Measurements from ENCODE around the gene EFNA1. TPM values are rescaled to one million over a fixed set of nuclear protein-coding genes. Genes with fewer than 3 reads are reported as not detected.

Gene EFNA1
- total RNA-seq, 1 experiment from 2014 or later = 0.89 TPM

GRCh38 chr1:155184351-155184811, 56.7 kb downstream of the EFNA1 start:
- no peaks in the 10 kb centered on the region for H3K4me1 ChIP-seq (replicated peaks)
- no peaks in the 10 kb centered on the region for H3K36me3 ChIP-seq
- H3K4me3 ChIP-seq = no peak overlapping the region
- H3K27me3 ChIP-seq (replicated peaks) = no peaks in the 10 kb centered on the region
- no peak for DNase-seq (ENCODE audit: low read depth in 1 of 2, low spot score in 2 of 2)
- no peak overlapping the region for H3K27ac ChIP-seq
- no peaks in the 10 kb centered on the region for H3K9me3 ChIP-seq (replicated peaks)

Other genes with a start within 250 kb of the EFNA1 start
- gene PMVK, start 191.2 kb upstream of the EFNA1 start, total RNA-seq (2014; rRNA removed; shearing (Covaris generic)) = 0.41 and 4.7 TPM in 2 replicates
- 25.2 and 30.2 TPM in 2 replicates for gene PBXIP1, start 171.8 kb upstream of the EFNA1 start, total RNA-seq (2014; rRNA removed; shearing (Covaris generic))
- gene PYGO2, start 166.1 kb upstream of the EFNA1 start, total RNA-seq (2014; rRNA removed; shearing (Covaris generic)) = 18.0 and 20.0 TPM in 2 replicates
- gene SHC1, start 157.1 kb upstream of the EFNA1 start, total RNA-seq (2014; rRNA removed; shearing (Covaris generic)) = 101 and 155 TPM in 2 replicates
- gene CKS1B, start 153.2 kb upstream of the EFNA1 start, total RNA-seq (2014; rRNA removed; shearing (Covaris generic)) = 290 and 338 TPM in 2 replicates
- gene FLAD1, start 144.5 kb upstream of the EFNA1 start, total RNA-seq (2014; rRNA removed; shearing (Covaris generic)) = 15.4 and 23.7 TPM in 2 replicates
- gene LENEP, start 134.3 kb upstream of the EFNA1 start, total RNA-seq (2014; rRNA removed; shearing (Covaris generic)) = not detected in 2 replicates
- 15.3 and 24.5 TPM in 2 replicates for gene ZBTB7B, start 125.1 kb upstream of the EFNA1 start, total RNA-seq (2014; rRNA removed; shearing (Covaris generic))
- not detected in 2 replicates for gene DCST2, start 94.1 kb upstream of the EFNA1 start, total RNA-seq (2014; rRNA removed; shearing (Covaris generic))
- gene DCST1, start 94.1 kb upstream of the EFNA1 start, total RNA-seq (2014; rRNA removed; shearing (Covaris generic)) = not detected in 2 replicates
- 27.0 and 32.0 TPM in 2 replicates for gene ADAM15, start 76.6 kb upstream of the EFNA1 start, total RNA-seq (2014; rRNA removed; shearing (Covaris generic))
- 4.7 and 4.8 TPM in 2 replicates for gene EFNA4, start 64.1 kb upstream of the EFNA1 start, total RNA-seq (2014; rRNA removed; shearing (Covaris generic))
- 0.21 and 0.85 TPM in 2 replicates for gene EFNA3, start 49.0 kb upstream of the EFNA1 start, total RNA-seq (2014; rRNA removed; shearing (Covaris generic))
- gene SLC50A1, start 8.0 kb downstream of the EFNA1 start, total RNA-seq (2014; rRNA removed; shearing (Covaris generic)) = 9.9 and 23.4 TPM in 2 replicates
- gene DPM3, start 12.7 kb downstream of the EFNA1 start, total RNA-seq (2014; rRNA removed; shearing (Covaris generic)) = 40.7 and 76.6 TPM in 2 replicates
- 61.7 and 94.8 TPM in 2 replicates for gene KRTCAP2, start 45.4 kb downstream of the EFNA1 start, total RNA-seq (2014; rRNA removed; shearing (Covaris generic))
- 0.21 and 1.1 TPM in 2 replicates for gene TRIM46, start 46.0 kb downstream of the EFNA1 start, total RNA-seq (2014; rRNA removed; shearing (Covaris generic))
- 3.2 and 5.4 TPM in 2 replicates for gene THBS3, start 80.0 kb downstream of the EFNA1 start, total RNA-seq (2014; rRNA removed; shearing (Covaris generic))
- 69.7 and 86.0 TPM in 2 replicates for gene MTX1, start 80.8 kb downstream of the EFNA1 start, total RNA-seq (2014; rRNA removed; shearing (Covaris generic))
- 3.7 and 11.9 TPM in 2 replicates for gene ENTREP3, start 127.6 kb downstream of the EFNA1 start, total RNA-seq (2014; rRNA removed; shearing (Covaris generic))
- gene SCAMP3, start 134.5 kb downstream of the EFNA1 start, total RNA-seq (2014; rRNA removed; shearing (Covaris generic)) = 54.6 and 55.9 TPM in 2 replicates
- gene CLK2, start 145.6 kb downstream of the EFNA1 start, total RNA-seq (2014; rRNA removed; shearing (Covaris generic)) = 13.0 and 13.7 TPM in 2 replicates
- 0.97 and 2.5 TPM in 2 replicates for gene HCN3, start 149.6 kb downstream of the EFNA1 start, total RNA-seq (2014; rRNA removed; shearing (Covaris generic))
- gene PKLR, start 173.6 kb downstream of the EFNA1 start, total RNA-seq (2014; rRNA removed; shearing (Covaris generic)) = not detected in 2 replicates
- 205 and 232 TPM in 2 replicates for gene FDPS, start 181.0 kb downstream of the EFNA1 start, total RNA-seq (2014; rRNA removed; shearing (Covaris generic))
- 39.8 and 40.9 TPM in 2 replicates for gene RUSC1, start 193.0 kb downstream of the EFNA1 start, total RNA-seq (2014; rRNA removed; shearing (Covaris generic))

Measured in SJSA1 (cell line).